Measurements from ENCODE around the gene SLC9A3.
"Not testable (repeated sequence)": the region's sequence is repeated elsewhere in the genome, so short reads cannot be mapped to it uniquely, and the experiment has no call there.

- not testable (repeated sequence) for TF ChIP-seq POLR2A, CTCF (IDR thresholded peaks at IDR 0.05)
Measured at GRCh38 chr5:486597-486996, 37.7 kb downstream of the SLC9A3 start.

Data from uterus (tissue), 2 donors.